GM18907 (cell line): ENCODE results near the gene TOM1L2.

ENCODE experiments used
- ATAC-seq: cut with Tn5 transposase; IDR thresholded peaks from one replicate; pipeline ENCODE4 v1.9.1; 2021; ENCODE audit warnings: mild to moderate bottlenecking, moderate library complexity; ENCODE audit not compliant: unreplicated experiment

Gene TOM1L2

GRCh38 chr17:17823433-17824118 is 148.6 kb downstream of the TOM1L2 start:
- ATAC-seq = peak; percentile 68

DNA sequence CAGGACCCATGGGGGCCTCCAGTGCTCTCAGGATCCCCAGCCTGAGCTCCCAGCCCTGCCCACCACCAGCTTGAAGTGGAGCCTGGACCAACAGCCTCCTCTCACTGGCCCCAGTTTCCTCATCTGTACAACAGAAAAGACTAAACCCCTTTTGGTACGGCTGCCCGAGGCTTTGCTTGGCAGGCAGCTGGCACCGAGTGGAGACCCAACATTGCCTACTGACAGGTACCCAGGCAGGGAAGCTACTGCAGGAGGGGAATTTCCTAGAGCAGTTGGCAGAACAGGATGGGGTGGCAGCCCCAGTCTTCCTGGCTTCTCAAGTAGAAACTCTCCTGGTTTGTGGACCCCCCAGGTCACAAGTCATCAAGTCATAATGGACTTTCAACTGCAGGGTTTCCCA is 149.6 kb downstream of the TOM1L2 start:
- ATAC-seq = no peak

DNA sequence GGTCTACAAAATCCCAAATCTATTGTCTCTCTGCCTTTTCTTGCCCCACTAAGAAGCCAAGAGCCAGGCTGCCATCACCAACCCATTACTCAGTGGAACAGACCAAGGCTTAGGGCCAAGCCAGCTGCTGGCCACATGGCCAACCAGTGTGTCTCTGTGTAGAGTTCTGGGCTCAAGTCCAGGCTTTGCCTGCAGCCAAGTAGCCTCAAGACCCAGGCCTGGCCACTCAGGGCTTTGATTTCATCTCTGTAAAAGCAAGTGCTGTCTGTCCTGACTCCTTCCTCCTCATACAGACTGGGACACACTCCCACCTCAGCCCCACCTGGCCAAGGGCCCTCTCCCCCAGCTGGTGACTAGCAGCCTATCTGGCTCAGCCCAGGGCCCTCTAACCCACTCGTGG is 150.0 kb downstream of the TOM1L2 start:
- no peak for ATAC-seq

DNA sequence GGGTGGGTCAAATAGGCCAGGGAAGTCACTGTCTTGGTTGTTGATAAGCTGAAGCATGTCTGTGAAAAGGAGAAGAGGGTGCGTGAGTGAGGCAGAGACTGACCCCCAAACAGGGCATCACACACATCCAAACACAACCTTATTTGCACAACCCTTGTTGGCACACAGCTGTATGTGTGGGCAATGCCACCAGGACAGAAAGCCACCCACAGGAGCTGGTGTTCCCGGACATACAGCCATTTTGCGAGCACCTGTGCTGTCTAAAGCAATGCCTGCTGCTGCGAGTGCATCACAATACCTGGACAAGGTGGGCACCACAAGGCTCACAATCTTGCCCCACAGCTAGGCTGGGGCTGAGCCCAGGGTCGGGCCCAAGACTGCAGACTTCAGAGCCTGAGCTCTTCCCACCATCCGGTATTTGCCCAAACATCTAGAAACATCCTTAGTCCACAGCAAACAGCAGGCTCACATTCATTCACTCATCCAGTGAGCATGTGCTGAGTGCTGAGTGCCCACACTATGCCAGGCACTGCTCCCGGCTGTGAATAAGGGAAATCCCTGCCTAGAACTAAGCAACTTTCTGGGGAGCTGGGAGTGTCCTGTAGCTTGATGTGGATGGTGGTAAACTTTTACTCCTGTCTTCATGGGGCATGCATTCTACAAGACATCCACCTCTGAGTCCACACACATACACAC is 151.6 kb downstream of the TOM1L2 start:
- no peak for ATAC-seq

DNA sequence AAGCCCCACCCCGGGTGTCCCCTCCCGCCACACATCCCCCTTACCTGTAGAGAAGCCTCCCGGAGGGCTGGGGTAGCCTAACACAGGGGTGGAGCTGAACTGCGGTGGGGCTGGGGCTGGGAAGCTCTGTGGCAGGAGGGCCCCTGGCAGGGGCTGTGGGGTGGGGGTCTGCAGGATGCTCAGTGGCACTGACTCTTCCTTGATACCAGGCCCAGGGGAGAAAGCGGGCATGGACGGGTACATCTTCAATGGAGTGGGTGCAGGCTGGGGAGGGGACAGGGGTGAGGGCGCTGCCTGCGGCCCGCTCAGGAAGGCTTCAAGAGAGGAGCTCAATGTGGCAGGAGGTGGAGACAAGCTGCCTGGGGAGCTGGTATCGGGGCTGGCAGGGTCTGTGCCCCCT is 152.2 kb downstream of the TOM1L2 start:
- ATAC-seq = no peak

- no peak for ATAC-seq
Measured at GRCh38 chr17:17819561-17819995, 152.6 kb downstream of the TOM1L2 start.

DNA sequence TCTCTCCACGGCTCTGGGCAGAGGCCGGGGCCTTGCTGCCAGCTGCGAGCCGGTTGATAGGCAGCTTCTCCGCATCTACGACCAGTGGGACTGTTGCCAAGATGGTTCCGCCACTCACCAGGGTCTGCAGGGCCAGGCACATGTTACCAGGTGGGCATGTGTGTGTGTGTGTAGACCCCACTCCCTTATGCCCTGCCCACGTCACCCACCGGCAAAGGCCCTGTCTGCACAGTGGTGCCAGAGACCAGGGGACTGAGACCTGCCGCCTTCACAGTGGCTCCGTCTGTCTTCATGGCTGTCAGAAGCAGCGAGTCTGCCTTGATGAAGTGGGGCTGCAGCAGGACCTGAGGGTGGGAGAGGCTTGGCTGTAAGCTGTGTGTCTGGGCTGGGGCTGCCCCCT is 153.1 kb downstream of the TOM1L2 start:
- ATAC-seq = no peak

DNA sequence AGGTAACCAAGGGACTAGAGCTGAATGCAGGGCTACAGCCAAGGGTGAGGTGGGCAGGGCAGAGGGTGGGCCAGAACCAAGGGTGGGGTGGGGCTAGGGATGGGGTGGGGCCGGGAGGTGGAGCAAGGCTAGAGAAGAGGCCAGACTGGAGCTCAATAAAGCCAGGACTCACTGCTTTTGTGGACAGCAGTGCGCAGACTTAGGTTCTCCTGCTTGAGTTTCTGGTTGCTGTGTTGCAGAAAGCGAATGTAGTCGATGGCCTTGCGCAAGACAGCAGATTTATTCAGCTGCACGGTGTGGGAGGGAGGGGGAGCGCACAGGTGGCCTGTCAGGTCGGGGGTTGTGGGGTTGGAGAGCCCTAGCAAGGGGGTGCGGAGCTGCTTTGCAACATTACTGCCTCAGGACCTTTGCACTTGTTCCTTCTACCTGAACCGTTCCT is 154.1 kb downstream of the TOM1L2 start:
- no peak for ATAC-seq

GRCh38 chr17:17817552-17817947 is 154.7 kb downstream of the TOM1L2 start:
- ATAC-seq = no peak

DNA sequence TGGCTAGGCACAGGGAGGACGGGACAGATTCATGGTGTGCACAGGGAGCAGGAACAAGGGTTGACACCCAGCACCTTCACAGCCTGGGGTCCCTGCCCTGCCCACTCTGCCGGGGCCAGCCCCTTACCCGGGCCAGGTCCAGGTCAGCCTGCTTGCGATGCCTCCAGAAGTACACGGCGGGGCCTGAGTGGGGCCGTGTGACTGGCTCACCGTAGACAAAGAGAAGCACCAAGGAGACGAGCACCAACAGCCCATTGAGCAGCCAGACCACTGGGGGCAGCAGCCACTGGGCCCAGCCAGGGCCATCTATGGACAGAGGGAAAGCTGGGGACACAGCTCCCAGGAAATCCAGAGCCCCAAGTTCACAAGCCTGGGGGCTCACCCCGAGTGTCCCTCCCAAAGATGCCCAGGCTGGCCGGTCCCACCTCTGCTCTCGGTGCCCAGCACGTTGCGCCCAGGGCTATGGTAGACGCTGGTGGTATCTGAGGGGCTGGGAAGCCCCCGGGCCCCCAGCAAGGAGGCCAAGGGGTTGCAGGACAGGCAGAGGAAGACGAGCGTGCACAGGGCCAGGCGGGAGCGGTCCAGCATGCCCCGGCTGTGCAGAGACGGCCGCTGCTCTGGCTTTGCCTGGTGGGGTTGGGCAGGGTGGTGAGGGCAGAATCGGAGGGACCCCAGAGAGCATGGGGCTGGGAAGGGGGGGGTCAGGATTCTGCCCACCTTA is 155.2 kb downstream of the TOM1L2 start:
- no peak for ATAC-seq

- ATAC-seq = no peak
Measured at GRCh38 chr17:17816240-17816814, 155.9 kb downstream of the TOM1L2 start.

- ATAC-seq = no peak
Measured at GRCh38 chr17:17815436-17816200, 156.6 kb downstream of the TOM1L2 start.

DNA sequence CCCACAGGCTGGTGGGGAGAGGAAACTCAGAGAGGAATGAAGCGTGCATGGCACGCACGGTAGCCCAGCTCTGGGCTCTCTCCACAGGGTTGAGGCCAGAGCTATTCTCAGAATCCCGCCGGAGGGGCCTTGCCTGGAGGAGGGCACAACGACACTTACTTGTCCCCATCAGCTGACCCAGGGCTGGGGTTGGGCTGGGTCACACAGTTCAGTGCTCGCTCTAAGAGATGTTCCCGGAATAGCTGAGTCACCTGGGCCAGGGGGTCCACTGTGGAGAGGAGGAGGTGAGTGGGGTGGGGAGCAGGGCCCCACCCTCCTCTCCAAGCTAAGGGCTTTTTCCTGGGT is 157.2 kb downstream of the TOM1L2 start:
- no peak for ATAC-seq

DNA sequence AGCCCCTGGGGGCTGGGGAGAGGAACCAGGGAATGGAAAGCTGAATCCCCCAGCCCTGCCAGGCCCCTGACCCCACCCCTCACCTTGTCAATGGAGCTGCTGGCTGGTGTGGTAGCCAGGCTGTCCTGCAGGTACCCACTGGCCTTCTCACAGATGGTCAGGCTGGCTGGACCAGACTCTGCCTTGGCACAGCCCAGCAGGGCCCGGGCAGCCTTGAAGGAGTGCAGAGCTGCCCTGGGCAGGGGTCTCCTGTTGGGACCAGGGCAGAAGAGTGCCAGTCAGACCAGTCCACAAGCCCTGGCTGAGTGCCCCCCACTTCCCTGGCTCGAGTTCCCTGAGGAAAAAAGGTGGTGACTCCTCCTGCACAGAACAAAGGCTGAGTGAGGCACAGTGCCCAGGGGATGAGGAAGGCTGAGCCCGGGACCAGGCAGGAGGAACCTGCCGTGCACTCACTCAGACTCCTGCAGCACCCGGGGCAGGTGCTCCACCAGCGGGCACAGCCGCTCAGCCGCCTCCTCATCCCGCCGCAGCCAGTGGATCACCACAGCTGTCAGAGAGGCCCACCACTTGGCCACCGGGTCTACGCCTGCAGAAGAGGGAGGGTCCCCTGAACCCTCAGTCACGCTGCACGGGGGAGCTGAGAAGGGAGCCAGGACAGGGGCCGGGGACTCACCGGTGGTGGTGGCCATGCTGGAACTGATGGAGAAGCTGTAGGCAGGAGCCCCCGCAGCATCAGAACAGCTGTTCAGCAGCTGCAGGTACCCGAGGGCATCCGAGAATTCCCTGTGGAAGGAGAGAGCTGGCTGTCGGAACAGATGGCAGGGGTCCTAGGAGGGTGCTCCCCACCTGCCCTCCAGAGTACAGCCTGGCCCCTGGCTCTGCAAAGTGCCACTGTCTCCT is 157.8 kb downstream of the TOM1L2 start:
- no peak for ATAC-seq

- no peak for ATAC-seq
Measured at GRCh38 chr17:17813725-17814095, 158.5 kb downstream of the TOM1L2 start.

- ATAC-seq = no peak
Measured at GRCh38 chr17:17813055-17813724, 159.0 kb downstream of the TOM1L2 start.

- no peak for ATAC-seq
Measured at GRCh38 chr17:17812211-17813054, 159.8 kb downstream of the TOM1L2 start.

DNA sequence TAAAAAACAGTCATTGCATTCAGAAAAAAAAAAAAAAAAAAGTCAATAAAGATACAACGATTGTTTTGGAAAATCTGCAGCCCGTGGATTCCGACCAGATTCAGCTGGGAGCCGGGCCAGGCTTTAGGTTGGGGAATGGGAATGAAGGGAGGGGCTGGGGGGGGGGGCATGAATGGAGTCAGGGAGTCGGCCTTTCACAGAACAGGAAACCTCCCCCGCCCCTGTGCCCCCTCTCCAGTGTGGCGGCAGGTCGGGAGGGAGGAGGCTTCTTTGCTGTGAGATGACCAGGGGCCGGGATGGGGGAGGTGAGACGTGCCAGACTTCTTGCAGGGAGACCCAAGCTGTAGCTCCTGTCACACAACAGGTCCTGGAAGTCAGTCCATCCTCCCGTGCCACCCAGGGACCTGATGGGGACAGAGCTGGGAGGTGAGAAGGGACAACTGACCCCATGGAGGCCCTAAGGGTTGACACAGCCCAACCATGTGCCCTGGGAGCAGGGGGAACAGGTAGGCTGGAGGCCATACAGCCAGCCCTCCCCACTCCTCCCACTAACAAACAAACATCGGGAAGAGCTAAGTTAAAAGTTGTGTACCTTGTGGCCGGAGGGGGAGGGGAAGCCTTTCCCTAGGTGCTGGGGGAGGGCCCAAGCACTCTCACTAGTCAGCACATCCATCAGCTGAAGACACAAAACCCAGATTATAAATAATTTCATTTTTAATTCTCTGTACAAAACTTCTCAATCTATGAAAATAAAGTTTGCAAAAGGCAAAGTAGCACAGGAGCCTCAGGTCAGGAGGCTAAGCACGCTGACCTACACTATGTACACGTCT is 160.6 kb downstream of the TOM1L2 start:
- no peak for ATAC-seq
